GM21576 (cell line): ENCODE results near the gene ULK4.
"Not testable (repeated sequence)": the region's sequence is repeated elsewhere in the genome, so short reads cannot be mapped to it uniquely, and the experiment has no call there.

Experiments used
- ATAC-seq: cut with Tn5 transposase; IDR thresholded peaks from one replicate; pipeline ENCODE4 v1.9.1; 2021; ENCODE audit warnings: mild to moderate bottlenecking, moderate library complexity; ENCODE audit not compliant: unreplicated experiment

ULK4 gene

DNA sequence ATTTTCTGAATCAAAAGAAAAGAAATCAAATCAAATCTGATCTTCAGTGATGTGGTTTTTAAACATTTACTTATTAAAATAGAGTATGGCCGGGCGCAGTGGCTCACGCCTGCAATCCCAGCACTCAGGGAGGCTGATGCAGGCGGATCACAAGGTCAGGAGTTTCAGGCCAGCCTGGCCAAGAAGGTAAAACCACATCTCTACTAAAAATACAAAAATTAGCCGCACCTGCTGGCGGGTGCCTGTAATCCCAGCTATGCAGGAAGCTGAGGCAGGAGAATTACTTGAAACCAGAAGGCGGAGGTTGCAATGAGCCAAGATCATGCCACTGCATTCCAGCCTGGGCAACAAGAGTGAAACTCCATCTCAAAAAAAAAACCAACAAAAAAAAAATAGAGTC, 169.1 kb downstream of the ULK4 start:
- no peak for ATAC-seq

DNA sequence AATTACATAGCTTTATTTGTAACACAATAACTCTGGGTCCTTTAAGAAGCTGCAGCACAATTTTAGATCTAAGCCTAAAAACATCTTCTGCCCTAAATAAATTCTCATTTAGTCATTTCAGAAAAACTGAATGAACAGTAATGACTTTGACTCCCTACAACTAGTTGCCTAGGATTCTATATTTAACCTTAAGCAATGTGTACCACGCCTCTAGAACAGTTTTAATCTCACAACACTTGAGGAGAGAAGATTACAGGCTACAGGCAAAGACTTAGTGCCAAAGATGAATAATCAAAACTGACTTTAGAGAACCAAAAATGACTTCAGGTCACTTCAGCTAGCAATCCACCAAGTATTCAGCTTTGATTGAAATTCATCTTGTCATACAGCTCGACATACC, 192.8 kb downstream of the ULK4 start:
- ATAC-seq = no peak

DNA sequence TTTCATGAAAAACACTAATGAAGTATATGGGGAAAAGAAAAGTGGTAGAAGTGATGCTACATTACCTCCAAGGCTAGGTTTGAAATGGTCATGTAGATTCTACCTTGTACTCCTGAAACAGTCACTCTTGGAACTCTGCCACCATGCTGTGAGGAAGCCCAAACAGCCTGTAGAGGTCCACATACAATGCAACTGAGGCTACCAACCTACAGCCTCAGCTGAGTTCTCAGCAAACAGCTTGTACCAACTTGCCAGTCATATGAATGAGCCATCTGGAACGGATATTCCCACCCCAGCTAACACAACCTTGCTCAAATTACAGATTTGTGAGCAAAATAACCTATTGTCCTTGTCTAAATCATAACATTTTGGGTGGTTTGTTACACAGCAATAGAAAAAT, 193.5 kb downstream of the ULK4 start:
- no peak for ATAC-seq

DNA sequence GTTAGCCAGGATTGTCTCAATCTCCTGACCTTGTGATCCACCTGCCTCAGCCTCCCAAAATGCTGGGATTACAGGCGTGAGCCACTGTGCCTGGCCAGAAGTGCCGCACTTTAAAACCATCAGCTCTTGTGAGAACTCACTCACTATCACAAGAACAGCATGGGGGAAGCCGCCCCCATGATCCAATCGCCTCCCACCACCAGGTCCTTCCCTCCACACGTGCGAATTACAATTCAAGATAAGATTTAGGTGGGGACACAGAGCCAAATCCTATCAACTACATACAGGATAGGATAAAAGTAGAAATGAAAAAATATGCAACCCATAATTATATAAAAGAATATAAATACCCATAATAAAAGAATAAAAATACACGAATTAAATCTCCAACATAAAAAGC, 199.0 kb downstream of the ULK4 start:
- ATAC-seq = not testable (repeated sequence)

DNA sequence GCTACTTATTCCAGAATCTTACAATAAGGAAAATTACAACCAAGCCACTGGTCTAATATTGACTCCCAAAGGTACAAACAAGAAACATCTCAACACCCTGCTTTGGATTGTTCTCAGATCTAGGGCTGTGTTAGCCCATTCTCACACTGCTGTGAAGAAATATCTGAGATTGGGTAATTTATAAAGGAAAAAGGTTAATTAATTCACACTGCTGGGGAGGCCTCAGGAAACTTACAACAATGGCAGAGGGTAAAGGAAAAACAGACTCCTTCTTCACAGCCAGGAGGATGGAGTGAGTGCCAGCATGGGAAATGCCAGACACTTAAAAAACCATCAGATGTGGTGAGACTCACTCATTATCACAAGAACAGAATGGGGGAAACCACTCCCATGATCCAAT, 208.3 kb downstream of the ULK4 start:
- ATAC-seq = no peak

DNA sequence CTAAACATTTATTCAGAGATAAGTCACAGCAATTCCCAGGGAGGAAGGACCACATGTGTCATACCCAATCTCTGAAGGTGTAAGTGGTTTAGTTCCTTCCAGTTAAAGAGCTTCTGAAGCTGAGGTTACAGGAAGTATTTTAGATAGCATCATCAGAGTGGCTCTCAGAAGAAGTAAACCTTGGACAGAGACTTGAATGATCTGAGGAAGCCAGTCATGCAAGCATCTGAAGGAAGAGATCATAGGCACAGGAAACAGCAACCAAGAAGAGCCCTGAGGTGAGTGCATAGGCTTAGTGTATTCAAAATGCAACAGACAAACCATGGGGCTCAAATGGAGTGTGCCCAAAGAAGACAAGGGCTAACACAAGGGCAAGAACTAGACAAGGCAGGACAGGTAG, 210.3 kb downstream of the ULK4 start:
- no peak for ATAC-seq

DNA sequence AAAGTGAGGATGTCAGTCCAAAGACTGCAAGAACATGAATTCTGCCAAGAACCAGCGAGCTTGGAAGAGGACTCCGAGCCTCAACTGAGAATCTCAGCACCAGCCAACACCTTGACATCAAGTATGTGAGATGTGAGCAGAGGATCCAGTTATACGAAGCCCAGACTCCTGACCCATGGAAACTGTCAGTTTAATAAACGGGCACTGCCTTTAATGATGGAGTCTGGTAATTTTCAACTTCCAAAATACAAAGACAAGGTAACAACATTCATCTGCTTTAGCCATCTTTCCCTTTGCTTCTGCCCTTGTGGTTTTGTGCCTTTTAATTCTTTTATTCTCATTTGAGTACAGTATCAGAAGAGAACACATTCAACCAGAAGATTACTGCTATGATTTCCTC, 211.9 kb downstream of the ULK4 start:
- no peak for ATAC-seq

DNA sequence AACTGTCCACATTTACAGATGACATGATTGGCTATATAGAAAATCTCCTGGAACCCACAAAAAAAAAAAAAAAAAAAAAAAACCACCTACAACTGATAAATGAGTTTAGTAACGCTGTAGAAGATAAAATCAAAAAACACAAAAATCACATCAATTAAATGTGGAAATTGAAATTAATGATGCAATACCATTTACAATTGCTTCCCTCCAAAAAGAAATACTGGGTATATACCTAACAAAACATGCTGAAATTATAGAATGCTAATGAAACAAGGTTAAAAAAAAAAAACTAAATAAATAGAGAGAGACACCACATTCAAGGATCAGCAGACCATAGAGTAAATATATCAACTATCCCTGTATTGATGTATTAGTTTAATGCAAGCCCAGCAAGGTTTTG, 215.7 kb downstream of the ULK4 start:
- ATAC-seq = no peak

DNA sequence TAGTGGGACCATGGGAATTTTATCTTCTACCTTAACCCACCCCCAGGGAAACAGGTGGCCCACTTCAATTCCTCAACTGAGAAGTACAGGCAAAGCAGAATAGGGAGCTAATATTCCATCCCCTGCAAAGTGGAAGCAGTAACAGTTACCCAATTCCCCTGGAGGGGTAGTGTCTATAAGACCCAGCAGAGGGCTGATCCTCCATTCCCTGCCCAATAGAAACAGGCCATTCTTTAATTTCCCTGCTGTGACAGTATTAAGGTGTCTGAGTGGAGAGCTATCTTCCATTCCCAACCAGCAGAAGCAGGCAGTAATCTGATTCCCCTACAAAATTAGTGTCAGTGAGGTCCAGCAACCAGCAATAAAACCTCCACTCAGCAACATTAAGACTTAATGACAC, 219.8 kb downstream of the ULK4 start:
- no peak for ATAC-seq

DNA sequence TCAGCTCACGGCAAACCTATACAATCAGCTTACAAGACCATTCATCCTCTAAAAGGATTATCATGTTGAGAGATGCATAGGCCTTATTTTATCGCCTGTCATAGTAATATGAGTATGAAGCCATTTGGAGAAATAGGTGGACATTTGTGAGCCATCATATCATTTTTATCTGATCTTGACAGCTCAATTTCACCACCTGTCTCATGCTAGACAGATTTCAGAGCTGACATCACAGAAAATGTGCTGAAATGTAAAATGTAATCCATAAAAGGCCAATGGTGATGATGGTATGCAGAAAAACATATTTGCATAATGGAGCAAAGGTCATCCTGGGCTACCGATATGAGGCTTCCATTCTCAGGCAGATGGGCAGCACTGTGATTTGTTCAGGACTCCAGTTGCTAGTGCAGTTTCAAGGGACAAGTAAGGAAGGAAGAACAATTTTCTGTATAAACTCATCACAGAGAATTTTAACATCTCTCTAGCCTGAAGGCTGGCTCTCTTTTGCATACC, 221.5 kb downstream of the ULK4 start:
- no peak for ATAC-seq

DNA sequence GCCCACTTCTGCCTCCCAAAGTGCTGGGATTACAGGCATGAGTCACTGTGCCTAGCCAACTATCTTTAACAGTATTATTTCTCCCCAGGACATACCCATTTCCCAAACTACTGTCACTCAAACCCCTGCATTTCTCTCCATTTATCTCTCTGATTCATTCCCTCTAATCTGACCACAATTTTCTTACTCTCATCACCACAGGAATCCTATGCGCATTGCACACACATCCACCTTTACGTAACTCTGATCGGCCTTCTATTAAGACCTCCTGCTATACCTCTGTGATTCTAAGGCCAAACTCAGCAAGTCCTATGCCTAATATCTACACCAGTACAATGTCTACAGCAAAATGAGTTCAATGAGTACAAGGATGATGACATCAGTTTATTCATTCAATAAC, 235.0 kb downstream of the ULK4 start:
- ATAC-seq = no peak

DNA sequence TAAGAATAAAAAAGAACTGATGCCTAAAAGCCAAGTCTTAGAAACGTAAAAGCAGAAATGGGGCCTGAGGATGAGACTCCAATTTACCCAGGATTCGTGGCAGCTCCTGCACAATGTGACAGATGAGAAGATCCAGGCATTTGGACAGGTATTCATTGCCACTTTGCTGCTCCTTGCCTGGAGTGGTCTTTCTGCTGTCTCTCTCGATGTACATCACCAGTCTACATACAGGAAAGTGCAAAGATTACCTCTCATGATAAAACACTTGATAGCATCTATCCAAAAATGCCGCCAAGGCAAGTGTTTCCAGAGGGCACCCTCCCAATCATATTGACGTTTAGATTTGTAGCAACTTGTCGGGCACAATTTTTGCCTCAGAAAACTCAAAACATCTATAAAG, 244.3 kb downstream of the ULK4 start:
- no peak for ATAC-seq

DNA sequence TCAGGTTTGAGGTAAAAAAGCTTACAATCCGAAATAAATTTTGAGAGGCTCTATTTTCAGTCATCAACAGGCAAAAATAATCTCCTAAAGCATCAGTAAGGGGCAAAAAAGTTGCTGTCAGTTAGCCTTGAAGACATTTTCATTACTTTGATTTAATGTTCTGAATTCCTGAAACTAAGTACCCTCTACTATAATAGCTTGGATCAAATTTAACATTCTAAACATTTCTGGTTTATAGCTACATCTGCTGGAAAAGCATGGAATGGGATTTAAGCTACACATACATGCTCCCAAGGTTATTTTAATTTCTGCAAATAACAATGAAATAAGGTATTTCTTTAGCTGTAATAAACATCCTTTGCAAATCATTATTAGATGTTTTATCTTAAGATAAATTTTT, 245.4 kb downstream of the ULK4 start:
- no peak for ATAC-seq

DNA sequence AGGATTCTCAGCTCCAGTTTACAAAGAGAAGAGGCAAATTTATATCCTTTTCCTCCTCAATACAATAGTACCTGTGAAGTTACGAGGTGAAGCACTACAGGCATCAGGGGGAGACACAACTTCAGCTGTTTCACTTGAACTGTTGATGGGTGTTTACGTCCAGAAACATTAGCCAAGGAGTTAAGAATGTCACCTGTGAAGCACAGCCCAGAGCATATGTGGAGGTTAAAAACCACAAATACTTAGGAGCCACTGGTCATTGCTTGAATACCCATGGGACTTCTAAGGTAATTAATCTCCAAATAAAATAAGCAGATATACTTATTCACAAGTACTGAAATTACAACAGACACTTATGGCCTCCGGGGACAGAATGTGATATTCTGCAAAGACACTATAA, 246.5 kb downstream of the ULK4 start:
- no peak for ATAC-seq

DNA sequence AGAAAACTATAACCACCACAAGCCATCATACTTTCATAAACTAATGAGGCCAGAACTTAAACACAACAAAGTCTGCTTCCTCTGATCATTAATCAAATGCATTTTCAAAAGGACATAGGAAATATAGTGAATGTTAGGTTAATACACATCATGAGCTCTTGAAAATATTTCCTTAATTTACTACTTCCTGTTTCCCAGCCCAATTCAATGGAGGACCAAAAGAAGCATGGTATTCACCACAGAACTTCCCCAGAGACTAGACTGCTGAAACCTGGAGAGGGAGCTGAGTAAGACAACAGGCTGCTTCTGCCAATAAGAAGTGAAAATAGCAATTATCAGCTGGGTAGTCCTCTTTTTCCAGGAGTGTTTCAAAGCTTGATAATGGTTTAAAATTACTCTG, 250.3 kb downstream of the ULK4 start:
- no peak for ATAC-seq

DNA sequence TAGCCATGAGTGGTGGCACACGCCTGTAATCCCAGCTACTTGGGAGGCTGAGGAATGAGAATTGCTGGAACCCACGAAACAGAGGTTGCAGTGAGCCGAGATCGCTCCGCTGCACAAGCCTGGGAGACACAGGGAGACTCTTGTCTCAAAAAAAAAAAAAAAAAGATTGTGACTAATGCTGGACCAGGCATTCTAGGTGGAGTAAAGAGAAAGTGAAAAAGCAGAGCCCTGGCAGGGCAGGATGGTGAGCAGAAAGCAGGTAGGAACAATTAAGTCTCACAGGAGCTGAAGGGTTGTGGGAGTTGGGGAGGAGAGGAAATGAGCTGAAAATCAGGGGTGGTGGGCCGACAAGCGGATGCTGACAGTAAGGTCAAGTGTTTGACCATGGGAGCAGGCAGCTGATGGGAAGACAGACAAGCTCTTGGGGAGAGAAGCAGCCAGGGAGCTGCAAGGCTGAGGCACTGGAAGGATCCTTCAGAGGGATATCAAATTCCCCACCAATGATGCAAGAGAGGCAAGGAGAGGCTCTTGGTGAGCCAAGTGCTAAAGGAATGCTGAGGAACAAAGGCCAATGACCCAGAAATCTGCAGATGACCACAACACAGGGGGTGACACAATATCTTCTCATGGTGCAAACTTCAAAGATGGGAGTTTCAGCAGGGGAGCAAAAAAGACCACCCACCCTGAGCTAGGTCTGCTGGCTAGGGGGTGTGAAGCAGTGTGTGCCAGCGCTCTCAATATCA, 251.1 kb downstream of the ULK4 start:
- no peak for ATAC-seq

DNA sequence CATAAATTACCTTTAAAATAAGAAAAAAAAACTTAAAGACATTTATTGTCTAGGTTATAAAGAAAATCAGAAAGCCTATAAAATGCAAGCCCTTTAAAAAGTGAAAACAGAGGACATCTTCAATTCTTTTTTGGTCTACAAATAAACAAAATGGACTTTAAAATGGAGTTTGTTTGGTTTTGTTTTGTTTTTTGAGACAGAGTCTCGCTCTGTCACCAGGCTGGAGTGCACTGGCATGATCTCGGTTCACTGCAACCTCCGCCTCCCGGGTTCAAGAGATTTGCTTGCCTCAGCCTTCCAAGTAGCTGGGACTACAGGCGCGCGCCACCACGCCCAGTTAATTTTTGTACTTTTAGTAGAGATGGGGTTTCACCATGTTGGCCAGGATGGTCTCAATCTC, 252.7 kb downstream of the ULK4 start:
- not testable (repeated sequence) for ATAC-seq

DNA sequence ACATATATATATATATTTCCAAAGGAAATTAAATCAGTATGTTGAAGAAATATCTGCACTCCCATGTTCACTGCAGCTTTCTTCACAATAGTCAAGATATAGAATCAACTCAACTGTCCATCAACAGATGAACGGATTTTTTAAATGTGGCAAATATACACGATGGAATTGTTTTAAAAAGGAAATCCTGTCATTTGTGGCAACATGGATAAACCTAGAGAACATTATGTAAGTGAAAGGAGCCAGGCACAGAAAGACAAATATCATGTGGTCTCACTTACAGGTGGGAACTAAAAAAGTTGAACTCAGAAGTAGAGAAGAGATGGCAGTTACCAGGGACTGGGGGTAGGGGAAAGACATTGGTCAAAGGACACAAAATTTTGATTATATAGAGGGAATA, 253.7 kb downstream of the ULK4 start:
- no peak for ATAC-seq

DNA sequence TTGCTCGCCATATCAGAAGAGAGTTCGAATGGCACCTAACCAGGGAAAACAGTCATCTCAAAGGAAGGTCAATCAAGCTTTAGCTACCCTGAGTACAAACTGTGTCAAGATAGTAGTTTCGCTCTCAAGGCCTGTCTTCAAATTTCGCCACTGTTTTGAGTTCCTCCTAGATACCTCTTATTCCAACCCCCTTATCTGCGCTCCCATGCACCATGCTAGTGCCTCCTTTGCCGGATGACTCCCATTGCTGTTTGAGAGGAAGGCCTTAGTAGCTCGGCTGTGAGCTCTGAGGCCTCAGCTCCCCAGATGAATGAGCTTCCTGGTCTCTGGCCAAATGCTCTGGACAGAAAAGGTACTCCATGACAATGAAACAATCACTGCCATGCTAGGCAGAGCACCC, 256.0 kb downstream of the ULK4 start:
- no peak for ATAC-seq

DNA sequence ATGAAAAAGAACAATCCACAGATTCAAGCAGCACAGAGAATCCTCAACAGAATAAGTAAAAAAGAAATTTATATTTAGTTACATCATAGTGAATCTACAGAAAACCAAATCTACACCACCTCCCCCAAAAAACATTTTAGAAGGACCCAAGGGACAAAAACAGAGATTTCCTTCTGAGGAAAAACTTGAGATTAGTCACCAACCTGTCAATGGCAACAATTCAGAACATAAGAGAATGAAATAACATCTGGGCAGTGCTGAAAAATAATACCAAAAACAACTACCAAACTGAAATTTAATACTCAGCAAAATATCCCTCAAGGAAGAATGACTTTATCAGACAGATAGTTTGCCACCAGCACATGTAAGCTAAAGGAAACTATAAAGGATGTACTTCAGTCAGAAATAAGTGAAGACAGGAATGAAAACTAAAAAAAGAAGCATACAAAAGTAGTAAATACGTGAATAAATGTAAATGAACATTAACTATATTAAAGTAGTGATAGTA, 260.7 kb downstream of the ULK4 start:
- no peak for ATAC-seq

DNA sequence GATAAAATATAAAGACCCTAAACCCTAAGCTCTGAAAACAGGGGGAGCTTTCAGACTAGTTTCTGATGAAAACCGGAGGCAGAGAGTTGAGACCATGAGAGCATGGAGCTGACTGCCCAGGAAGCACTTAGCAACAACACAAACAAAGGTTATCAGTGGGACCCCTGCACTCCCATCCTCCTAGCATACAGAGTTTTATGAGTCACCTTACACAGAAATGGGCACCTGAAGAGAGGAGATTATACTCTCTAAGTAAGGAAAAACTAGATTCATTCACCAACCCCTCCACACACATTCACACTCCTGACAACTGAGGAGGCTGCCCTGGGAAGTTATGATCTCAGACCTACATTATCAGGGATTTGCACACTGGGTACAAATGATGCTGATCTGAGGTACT, 261.7 kb downstream of the ULK4 start:
- ATAC-seq = no peak

DNA sequence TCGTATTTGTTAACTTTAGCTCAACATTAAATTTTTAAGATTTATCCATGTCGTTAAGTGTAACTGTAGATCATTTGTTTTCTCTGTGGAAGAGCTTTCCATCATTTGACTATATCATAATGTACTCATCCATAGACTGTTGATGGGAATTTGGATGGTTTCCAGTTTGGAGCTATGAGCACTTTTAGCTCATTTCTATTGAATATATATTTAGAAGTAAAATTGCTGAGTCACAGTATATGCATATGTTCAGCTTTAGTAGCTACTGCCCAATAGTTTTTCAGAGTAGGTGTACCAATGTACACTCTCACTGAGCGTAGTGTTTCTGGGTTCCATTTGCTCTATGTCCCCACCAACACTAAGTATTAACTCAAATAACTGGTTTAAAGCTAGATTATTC, 263.0 kb downstream of the ULK4 start:
- no peak for ATAC-seq

DNA sequence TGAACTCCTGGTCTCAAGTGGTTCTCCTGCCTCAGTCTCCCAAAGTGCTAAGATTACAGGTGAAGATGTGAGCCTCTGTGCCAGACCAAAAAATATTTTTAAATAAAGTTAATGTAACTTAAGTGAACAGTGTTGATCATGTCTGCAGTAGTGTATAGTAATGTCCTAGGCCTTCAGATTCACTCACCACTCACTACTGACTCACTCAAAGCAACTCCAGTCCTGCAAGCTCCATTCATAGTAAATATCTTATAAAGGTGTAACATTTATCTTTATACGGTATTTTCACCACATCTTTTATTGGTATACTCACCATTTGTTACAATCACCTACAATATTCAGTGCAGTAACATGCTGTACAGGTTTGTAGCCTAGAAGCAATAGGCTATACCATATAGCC, 264.2 kb downstream of the ULK4 start:
- ATAC-seq = no peak
